ENCODE results near the gene H2AZ1.
"Not testable (repeated sequence)": the region's sequence is repeated elsewhere in the genome, so short reads cannot be mapped to it uniquely, and the experiment has no call there.

The H2AZ1 gene

DNA sequence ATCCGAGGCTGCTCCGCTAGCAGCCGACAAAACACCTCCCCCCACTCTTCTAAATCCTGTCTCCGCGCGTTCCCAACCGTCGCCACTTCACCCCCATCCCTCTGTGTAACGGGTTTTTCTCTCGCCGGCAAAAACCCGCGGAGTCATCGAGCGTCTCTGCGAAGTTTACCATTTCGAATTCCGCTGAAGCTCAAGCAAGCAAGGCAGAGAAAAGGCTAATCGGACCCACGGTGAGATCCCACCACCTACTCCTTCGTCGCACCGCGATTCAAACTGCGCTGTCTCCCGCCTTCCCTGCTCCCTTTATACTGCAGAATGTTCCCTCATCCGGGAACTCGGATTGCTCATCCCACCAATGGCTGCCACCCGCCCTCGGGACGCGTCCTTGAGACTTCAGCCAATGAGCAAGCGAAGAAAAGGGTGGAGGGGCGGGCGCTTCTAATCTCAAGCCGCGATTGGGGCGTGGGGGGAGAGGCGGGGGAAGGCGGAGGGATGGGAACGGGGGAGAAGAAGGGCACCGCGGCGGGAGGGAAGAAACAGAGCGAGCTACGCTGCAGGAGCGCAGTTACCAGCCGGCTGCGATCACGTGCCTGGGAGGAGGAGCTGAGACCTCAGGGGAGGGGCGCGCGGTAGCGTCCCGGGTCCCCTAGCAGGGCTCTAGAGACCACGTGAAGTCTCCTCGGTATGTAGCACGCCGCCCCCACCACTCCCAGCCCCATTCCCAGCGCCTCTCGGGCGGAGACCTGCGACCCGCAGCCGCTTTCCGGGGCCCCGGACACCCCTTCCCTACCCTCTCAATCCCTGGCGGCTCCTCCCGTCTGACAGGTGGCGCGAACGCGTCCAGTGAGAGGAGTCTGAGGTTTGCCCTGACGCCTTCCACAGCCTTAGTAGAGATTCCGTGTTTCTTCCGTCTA is at the start of gene H2AZ1:
TSS of gene H2AZ1 (minus strand) at position 277 of the 914 bp plus-strand sequence. CDS start at position 172, 105 bp downstream.
- peak; percentile 94 for DNase-seq

DNA sequence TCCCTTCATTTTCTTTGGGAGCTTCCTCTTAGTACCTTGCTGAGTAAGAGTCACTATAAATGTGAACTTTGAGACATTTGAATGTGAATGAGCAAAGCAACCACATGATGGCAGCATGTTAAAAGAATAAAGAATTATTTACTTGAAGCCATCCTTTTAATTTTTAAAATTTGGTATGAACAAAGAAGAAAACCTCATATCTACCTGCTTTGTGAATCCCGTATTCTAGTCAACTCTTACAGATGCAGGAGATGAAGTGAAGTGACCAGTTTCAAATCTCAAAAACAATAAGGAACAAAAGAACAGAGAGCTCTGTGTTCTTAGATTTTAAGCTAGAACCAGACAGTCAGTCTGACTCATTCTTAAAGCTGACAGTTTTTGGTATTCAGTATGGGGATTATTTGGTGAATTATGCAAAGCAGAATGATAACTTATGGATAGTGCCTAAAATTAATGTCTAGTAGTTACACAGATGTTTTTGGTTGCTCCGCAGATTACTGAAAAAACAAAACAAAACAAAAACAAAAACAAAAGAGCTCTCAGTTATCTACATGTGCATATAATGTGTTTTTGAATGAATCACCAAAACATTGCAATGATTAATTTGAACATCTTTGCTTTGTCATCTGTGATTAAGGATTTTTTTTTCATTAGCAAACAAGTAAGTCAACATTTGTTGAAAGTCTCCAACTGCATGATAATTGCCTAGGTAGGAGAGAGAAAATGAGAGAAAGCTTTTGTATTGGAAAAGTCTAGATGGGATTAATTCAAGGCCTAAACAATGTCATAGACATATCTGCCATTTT is 48.2 kb upstream of the H2AZ1 start:
- DNase-seq: no peak

DNA sequence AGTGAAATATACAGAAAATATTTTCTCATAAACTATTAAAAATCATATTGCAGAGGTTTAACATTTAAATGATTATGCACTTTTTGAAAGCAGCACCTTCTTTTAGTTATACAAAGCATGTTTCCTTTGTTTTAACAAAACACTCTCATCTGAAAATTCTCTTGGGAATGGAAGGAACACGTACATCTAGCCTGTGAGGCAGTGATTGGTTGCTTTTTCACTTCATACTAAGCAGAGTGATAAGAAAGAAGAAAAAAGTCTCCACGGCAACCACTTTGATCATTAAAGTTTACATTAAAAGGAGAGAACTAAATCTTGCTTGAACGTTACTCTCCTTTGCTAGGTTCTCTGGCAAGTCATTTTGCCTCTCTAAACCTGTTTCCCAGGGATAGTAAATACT is 41.7 kb upstream of the H2AZ1 start:
- no peak for DNase-seq

DNA sequence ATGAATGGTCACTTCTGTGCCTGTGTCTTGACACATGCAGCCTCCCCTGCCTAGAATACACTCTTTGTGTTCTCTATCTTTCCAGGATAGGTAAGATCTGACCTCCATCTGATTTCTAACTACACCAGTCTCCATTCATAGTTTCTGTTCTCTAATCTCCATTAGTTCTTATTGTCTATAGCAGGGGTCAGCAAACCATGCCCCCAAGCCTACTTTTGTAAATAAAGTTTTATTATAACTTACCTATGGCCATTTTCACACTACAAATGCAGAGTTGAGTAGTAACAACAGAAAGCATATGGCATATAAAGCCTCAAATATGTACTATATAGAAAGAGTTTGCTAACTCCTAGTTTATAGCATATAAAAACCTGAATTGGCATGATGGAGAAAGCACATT is 37.6 kb upstream of the H2AZ1 start:
- DNase-seq: no peak

DNA sequence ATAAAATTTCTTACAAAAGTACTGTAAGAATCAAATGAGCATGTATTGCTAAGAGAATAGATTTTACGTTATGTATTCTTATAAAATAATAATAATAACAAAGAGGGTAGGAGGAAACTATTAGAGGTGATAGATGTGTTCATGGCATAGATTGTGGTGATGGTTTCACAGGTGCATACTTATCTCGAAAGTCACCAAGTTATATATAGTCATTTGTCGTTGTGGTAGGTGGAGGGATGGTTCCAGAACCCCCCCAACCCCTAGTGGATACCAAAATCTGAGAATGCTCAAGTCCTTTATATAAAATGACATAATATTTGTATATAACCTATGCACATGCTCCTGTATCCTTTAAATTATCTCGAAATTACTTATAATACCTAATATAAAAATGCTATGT is 36.7 kb upstream of the H2AZ1 start:
- no peak for DNase-seq

DNA sequence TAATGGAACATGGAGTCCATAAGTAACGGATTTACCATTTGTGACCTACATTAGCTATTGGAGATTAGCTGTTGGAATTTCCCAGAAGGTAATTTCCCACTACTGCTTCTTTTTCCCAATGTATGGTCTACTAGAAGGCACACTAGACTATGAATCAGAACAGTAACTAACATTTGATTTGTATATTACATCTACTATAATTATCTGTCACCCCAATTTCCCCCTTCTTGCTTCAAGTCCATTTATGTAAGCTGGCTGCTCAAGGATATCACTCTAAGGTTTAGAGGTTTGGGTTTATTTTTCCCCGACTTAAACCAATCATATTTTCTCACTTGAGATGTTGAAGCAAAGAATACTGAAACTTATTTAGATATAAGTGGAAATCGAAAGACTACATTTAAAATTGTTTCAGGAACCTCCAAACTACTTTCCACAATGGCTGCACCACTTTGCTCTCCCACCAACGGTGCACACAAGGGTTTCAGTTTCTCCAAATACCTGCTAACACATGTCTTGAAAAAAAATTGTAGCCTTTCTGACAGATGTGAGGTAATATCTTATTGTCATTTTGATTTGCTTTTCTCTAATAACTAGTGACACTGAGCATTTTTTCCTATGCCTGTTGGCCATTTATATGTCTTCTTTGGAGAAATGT is 33.3 kb upstream of the H2AZ1 start:
- no peak for DNase-seq

DNA sequence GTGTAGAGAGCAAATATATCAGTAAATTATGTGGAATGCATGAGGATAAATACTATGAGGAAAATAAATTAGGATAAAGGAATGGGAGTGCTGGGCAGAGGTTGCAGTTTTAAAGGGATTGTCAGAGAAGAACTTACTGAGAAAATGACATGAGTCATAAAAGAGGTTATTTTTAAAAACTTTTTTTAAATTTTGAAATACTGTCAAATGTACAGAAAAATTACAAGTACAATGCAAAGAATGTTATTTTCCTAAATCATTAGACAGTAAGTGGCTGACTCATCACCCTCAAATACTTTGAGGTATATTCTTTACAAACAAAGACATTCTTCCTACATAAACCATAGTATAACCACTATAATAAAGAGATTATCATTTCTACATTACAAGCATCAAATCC is 29.8 kb upstream of the H2AZ1 start:
- no peak for DNase-seq

DNA sequence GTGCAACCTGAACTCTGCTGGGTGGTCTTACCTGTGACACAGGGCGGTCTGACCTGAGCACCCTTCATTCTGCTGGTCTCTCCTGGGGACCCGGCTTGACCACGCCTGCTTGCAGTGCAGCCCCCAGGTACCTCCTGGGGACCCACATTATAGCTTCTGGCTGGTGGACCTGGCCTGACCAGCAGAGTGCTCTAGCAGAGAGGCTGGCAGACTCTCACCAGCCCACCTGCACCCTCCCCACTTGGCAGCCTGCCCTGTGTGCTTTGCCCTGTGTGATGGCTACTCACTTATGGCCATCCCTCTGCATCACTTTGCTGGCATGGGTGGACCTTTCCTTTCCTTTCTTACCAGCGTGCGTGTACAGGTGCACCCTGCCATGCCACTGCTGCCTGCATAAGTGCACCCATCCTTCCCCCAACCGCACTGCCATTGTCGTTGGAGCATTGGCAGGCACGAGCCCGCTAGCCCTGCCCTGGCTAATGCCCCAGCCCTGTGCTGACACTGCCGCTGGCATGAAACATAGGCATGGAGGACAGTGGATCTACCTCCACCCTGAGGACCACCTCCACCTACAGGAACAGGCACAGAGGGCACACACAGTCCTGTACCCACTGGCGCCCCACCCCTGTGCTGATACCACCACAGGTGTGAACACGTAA is 21.5 kb upstream of the H2AZ1 start:
- no peak for DNase-seq

DNA sequence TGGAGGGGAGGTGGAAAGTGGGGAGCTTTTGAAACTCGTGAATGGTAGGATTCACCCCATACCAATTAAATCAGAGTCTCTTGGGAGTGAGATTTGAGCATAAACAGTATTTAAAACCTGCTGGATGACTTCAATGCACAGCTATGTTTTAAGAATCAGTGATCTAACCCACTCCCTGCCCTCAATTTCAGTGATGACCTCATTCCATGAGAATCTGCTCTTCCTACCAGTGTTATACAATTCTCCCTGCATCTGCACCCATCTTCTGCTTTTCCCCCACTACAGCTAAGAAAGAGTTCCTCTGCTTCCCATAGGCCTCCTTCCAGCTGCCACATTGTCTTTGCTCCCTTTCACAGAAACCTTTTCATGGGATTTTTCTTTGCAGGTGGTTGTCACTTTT is 18.3 kb upstream of the H2AZ1 start:
- no peak for DNase-seq

DNA sequence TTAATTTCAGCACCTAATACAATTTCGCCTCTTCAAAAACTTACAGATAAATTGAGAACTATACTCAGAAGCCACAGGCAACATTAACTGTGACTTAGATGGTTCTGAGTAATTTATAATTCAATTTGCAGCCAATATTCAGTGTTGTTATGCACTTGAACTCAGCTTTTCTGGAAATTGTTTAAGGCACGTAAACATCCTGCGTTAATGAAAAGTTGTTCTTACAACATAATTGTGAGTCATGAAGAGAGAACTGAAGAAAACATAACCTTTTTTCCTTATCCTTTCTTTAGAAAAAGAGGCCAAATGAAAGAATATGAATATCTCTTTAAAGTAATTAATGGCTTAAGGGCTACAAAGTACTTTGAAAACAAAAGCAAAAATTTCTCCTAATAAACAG is 16.6 kb upstream of the H2AZ1 start:
- no peak for DNase-seq

DNA sequence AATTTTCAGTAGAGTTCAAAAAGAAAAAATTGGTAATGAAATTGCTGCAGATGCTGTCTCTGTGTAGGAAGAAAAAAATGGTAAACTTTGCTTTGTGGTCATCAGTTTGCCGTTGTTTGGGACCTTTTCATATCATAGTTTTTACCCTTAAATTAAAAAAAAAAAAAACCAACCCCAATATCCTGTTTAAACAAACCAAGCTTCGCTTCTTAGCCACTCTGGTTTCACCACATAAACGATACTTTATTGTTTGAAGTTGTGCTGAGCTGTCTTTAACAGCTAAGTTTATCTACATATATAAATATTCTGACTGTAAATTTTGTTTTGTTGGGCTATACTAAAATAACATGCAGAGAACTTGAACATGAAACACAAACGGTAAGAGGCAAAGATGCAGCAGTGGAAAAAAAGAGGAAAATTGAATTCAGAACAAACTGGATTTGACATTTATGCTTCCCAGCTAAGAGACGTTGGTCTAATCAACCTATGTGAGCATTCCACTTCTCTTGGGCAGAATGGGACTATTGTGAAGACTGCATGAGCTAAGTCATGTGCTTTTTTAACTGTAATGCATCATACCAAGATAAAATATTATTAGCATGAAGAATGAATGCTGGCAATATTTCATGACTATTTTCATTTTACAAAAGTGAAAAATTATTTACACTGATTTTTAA is 15.7 kb upstream of the H2AZ1 start:
- no peak for DNase-seq

DNA sequence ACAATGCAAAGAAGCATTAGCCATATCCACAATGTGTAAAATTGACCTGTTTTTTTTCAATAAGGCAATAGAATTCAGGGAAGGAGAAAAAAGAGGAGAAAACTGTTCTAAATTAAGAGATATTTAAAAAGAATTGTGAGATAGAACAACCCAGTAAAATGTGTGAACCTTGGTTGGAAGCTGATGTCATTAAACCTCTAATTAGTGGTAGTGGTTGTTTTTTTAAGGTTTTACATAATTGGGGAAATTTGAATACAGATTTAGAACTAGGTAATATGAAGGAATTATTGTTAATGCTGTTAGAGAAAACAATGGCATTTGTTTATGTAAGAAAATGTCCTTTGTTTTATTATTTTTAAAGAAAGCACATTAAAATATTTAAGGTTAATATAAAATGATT is 15.1 kb upstream of the H2AZ1 start:
- DNase-seq: no peak

DNA sequence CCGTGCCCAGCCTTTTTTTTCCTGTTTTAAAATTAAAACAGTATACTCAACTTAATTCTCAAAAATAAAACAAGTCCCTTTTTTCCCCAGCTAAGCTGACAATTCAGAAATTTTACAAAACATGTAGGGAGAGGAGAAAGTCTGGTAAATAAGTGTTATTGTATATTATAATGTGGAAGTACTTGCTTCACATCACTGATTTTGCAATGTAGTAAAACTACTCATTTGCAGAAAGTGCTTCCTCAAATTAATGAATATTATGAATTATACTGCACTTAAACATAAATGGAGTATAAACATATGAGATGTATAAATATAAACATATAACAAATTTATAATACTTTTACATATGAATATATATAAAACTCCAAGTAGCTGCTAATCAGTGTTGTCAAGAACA is 11.6 kb upstream of the H2AZ1 start:
- DNase-seq: no peak

DNA sequence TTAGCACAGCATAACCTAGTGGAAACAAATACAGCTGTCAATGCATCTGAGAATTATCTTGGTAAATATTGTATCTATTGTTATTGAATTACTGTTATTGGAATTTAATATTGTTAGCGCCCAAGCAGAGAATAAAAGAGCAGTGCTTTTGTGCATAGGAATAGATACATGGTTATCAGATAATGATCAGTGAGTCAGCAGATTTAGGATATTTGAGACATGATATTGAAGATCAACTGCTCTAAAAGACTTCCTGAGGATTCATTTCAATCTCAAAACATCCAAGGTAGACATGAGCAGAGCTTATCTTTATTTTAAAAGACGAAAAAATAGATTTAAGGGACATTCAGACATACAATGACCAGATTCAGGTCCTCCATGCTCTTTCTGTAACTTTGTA is 10.6 kb upstream of the H2AZ1 start:
- no peak for DNase-seq

DNA sequence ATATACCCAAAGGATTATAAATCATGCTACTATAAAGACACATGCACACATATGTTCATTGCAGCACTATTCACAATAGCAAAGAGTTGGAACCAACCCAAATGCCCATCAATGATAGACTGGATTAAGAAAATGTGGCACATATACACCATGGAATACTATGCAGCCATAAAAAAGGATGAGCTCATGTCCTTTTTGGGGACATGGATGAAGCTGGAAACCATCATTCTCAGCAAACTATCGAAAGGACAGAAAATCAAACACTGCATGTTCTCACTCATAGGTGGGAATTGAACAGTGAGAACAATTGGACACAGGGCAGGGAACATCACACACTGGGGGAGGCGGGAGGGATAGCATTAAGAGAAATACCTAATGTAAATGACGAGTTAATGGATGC is 8.1 kb upstream of the H2AZ1 start:
- DNase-seq: not testable (repeated sequence)

DNA sequence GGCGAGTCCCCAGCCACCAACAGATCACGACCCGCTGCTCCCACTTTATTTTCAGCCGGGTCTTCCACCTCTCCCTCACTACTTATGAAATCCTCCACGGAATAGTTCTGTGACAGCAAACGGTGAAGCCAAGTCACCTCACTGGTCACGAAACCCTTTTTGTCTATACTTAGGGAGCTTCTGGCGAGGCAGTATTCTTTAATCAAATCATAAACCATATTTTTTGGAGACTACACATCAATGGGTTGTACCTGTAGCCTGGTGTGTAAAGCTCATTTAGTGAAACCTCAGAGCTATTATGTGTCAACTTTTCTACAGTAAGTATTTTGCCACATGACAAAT is 809 bp upstream of the H2AZ1 start:
- no peak for DNase-seq

DNA sequence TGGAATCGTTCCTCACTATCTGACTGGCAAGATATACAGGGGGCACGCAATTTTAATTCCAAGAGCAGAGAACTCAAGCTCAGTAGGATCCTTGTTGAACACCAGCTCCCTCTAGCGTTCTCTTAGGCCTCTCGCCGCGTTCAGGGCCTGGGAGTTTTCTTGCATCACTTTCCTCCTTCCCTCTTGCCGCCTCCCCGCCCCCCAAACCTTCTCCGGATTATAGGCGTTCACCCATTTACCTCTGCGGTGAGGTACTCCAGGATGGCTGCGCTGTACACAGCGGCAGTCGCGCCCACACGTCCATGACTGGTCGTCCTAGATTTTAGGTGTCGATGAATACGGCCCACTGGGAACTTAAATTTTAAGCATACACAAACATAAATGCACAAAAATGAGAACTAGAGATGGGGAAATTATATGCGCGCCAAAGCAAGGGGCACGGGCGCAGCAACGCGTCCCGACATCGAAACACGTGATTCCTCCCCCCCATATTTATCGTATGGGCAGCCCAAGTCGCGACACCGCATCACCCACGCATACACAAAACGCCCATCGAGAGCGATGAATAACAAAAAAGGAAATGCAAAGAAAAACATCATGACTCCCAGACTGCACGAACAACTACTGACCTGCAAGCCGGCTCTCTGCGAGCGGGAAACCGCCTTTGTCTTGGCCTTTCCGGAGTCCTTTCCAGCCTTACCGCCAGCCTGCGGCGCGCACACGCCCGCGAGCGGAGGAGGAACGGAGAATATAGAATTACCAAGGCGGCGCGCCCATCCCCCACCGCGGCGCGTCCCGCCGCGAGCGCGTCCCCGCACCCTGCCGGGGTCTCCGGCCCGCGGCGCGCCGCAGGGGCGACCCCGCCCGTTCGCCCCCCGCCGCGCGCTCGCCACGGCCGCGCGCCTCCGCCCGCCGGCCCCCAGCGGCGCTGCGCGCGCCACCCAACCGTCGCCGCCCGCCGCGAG is 759 bp downstream of the H2AZ1 start:
- DNase-seq: peak; percentile 81

DNA sequence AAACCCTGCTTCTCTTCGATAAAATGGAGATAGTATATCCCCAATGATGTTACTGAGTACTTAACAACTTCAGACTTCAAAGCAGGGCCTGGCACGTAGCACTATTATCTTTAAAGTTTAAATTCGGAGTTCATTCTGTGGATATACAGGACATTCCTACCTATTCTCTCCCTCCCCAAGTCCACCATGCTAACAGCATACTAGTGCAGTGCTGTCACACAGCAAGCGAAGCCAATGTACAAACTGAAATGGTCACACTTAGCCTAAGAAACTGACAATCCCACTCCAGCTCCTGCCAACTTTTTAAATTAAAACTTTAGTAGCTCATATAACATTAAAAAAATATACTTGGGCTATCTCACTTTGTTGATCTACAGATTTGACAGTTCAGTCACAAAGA is 2.5 kb downstream of the H2AZ1 start:
- no peak for DNase-seq

DNA sequence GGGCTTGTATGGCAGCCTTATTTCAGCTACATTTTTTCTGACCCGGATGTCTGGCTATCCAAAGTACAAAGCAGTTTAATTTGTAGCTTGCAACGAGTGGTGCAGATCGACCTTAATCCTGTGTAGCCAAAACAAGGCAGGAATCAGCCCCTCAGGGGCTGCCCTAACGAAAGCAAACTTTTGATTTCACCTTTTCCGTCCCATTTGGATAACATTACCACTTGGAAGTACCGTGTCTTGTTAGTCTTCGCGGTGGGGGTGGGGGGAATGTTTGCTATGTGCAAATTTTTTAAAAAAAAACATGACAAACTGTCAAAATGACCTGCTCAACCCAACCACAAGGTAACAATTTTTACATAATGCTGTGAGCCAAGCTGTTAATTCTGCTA is 2.9 kb downstream of the H2AZ1 start:
- DNase-seq: no peak

DNA sequence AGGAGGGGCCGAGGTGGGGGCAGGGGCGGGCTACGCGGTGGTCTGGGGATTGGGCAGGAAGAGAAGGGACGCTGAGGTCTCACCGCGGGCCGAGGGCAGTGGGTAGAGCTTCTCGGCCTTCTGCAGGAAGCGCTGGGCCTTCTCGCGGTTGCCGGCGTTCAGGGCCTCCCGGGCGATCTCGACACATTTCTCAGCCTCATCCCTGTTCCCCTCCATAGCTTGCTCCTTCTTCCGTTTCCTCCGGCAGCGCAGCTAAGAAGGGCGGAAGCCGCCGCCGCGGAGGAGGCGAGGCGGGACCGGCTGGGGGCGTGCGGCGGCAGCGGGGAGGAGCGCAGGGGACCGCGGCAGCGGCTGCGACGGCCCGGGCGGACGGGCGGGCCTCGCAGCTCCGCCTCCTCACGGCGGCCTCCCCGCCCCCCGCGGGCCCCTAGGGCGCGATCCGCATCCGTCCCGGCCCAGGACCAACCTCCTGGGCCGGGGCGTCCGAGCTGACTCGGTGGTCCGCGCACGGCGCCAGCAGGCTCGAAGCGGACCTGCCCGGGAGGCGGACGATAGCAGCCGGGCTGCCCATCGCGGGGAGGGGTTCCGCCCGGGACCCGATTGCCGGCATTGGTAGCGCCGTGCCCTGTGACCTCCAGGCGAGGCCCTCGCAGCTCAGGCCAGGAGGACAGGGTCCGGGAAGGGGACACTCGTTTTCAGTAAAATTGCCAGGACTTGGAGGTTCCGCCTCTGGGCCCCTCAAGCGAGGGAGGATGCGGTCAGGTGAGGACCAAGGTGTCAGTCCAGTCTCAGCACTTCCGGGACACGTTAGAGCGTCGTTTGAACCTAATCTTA is 3.5 kb downstream of the H2AZ1 start, which contains the start of gene DNAJB14:
TSS of gene DNAJB14 (minus strand) at position 263 of the 834 bp plus-strand sequence. CDS start at position 216, 47 bp downstream.
- DNase-seq: peak; percentile 39
